Prostate gland (tissue), 2 donors: Measurements from ENCODE around the gene XRRA1. TPM values are rescaled to one million over a fixed set of nuclear protein-coding genes. Genes with fewer than 3 reads are reported as not detected.

Source experiments
- DNase-seq: peaks from one replicate; pipeline ENCODE4 v3.0.0-alpha.2; 2019; ENCODE audit warnings: low spot score
- H3K27ac ChIP-seq, 2 donors: fragments of 200-600 bp; sonication (generic); 2 replicates each; pipeline ENCODE4 v1.5.1; 2017 to 2019
- H3K27me3 ChIP-seq: fragments of 200-600 bp; sonication (generic); replicated peaks from 2 replicates; pipeline ENCODE4 v1.5.1; 2019; ENCODE audit not compliant: insufficient read depth
- H3K36me3 ChIP-seq, 2 donors: fragments of 200-600 bp; sonication (generic); 1 replicate in 1 of 2; 2 replicates in 1 of 2; pipeline versions ENCODE4 v1.5.1 to v1.8.1; 2017 to 2019
- H3K4me1 ChIP-seq: fragments of 200-600 bp; sonication (generic); replicated peaks from 2 replicates; pipeline ENCODE4 v1.5.1; 2019
- H3K4me3 ChIP-seq, 2 donors: fragments of 200-600 bp; sonication (generic); 2 replicates each; pipeline ENCODE4 v1.5.1; 2017 to 2019
- H3K9me3 ChIP-seq: fragments of 200-600 bp; sonication (generic); 2 replicates; pipeline ENCODE4 v1.5.1; 2017
- POLR2A ChIP-seq: fragments of 450-650 bp; IDR thresholded peaks from one replicate; pipeline ENCODE4 v1.6.1; 2016; ENCODE audit warnings: antibody characterized with exemption, mild to moderate bottlenecking
- POLR2AphosphoS5 ChIP-seq: sonication (generic); formaldehyde crosslinking; IDR thresholded peaks from one replicate; pipeline ENCODE4 v1.6.1; 2017; ENCODE audit warnings: antibody characterized with exemption
- whole genome bisulfite sequencing: methylation state at CpG from one replicate; pipeline ENCODE4 v1.1.5; 2018; 5-methylcytosine and 5-hydroxymethylcytosine counted together
- intact Hi-C: fragments of 100-400 bp; cut with DNase I; formaldehyde crosslinking; loops from one replicate; pipeline ENCODE4 v1.14.2; 2022
- total RNA-seq, 2 donors: library from RNA; depleted of rRNA; stranded (reverse); fragments of >200 nt; gene quantifications; one replicate each; pipeline ENCODE4 v1.1.0, GENCODE V29; 2016
- TF ChIP-seq, protein P1 (sequence below), 4 experiments: fragments of 200-600 bp in 2 of 4; fragments of 450-650 bp in 2 of 4; sonication (generic) in 2 of 4; IDR thresholded peaks; 1 replicate in 3 of 4; 2 replicates in 1 of 4; pipeline ENCODE4 v1.5.1; 2016 to 2019; ENCODE audit warnings: antibody characterized with exemption in 4 of 4, mild to moderate bottlenecking in 2 of 4, moderate library complexity in 2 of 4

The XRRA1 gene
- total RNA-seq, 2 donors from 2014 or later, result 16.2 to 52.1 TPM

DNA sequence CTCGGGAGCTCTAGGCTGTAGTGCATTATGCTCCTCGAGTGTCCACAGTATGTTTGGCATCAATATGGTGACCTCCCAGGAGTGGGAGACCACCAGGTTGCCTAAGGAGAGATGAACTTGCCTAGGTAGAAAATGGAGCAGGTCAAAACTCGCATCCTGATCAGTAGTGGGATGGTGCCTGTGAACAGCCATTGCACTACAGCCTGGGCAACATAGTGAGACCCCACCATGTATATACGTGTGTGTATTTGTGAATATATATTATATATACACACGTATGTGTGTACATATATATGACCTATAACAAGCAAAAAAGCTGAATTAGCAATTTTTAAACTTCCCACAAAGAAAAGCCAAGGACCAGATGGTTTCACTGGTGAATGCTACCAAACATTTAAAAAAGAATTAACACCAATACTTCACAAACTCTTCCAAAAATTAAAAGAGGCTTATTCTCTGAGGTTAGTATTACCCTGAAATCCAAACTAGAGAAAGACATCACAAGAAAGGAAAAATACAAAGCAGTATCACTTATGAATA, 102.8 kb downstream of the XRRA1 start:
- intact Hi-C loops, result no loop called here
- no peak overlapping the region for H3K4me3 ChIP-seq
- H3K9me3 ChIP-seq, result no peaks in the 10 kb centered on the region
- no peaks in the 10 kb centered on the region for H3K36me3 ChIP-seq
- H3K27ac ChIP-seq, result no peak overlapping the region
- DNase-seq, result no peak
- TF ChIP-seq, protein P1, sequence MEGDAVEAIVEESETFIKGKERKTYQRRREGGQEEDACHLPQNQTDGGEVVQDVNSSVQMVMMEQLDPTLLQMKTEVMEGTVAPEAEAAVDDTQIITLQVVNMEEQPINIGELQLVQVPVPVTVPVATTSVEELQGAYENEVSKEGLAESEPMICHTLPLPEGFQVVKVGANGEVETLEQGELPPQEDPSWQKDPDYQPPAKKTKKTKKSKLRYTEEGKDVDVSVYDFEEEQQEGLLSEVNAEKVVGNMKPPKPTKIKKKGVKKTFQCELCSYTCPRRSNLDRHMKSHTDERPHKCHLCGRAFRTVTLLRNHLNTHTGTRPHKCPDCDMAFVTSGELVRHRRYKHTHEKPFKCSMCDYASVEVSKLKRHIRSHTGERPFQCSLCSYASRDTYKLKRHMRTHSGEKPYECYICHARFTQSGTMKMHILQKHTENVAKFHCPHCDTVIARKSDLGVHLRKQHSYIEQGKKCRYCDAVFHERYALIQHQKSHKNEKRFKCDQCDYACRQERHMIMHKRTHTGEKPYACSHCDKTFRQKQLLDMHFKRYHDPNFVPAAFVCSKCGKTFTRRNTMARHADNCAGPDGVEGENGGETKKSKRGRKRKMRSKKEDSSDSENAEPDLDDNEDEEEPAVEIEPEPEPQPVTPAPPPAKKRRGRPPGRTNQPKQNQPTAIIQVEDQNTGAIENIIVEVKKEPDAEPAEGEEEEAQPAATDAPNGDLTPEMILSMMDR (IDR thresholded peaks at IDR 0.05), result no peak
- no peak for TF ChIP-seq POLR2A
- no peak for TF ChIP-seq POLR2AphosphoS5
- H3K27me3 ChIP-seq, result no peaks in the 10 kb centered on the region
- no peaks in the 10 kb centered on the region for H3K4me1 ChIP-seq
- 97% methylated on average over 5 of the region's 5 CpGs for WGBS

DNA sequence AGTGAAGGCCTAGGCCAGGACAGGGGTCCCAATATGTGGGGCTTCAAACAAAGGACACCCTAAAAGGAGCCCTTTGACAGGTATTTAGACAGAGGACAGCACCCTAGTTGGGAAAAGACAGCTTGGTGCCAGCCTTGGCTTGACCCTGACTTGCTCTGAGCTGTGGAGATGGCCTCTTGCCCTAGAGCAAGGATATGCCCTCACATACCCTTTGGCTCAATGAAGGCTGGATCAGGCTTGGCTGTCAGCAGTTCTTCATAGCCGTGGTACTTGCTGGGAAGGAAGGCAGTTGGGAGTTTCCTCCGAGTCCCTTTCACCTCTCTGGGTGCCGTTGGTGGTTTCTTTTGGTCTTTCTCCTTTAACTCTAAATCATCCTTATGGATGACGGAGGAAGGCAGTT, 104.0 kb downstream of the XRRA1 start:
- Histone ChIP-seq H3K27ac (no peak overlapping the region), H3K4me1 (no peaks in the 10 kb centered on the region), H3K27me3 (no peaks in the 10 kb centered on the region), H3K9me3 (no peaks in the 10 kb centered on the region), H3K36me3 (no peaks in the 10 kb centered on the region), H3K4me3 (no peak overlapping the region)
- 93% methylated on average over 4 of the region's 4 CpGs for WGBS
- no peak for TF ChIP-seq POLR2A
- no peak for TF ChIP-seq POLR2AphosphoS5
- TF ChIP-seq, protein P1 (IDR thresholded peaks at IDR 0.05), result no peak
- intact Hi-C loops, result no loop called here
- DNase-seq, result no peak

DNA sequence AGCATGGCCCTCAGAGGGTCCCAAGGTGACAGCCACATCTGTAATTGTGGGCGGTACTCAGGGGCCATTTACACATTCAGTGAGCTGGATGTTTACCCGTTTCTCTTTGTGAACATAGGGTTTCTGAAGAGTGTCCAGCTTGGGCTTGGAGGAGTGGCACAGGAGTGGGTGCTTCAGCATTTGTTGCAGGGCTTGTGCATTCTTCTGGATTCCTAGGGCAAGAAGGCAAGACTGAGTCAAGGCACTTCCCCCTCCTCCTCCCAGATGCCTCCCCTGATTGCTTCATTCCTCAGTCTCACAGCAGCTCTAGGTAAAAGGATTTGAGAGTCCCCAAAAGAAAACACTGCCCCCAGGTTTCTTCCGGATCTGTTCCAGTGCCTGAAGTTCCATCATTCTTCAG, 104.8 kb downstream of the XRRA1 start:
- Histone ChIP-seq H3K4me3 (no peak overlapping the region), H3K9me3 (no peaks in the 10 kb centered on the region), H3K27ac (no peak overlapping the region), H3K4me1 (no peaks in the 10 kb centered on the region), H3K36me3 (no peaks in the 10 kb centered on the region), H3K27me3 (no peaks in the 10 kb centered on the region)
- DNase-seq, result no peak
- intact Hi-C loops, result no loop called here
- 88% methylated on average over 3 of the region's 3 CpGs for WGBS
- no peak for TF ChIP-seq POLR2AphosphoS5
- no peak for TF ChIP-seq POLR2A
- TF ChIP-seq, protein P1 (IDR thresholded peaks at IDR 0.05), result no peak

DNA sequence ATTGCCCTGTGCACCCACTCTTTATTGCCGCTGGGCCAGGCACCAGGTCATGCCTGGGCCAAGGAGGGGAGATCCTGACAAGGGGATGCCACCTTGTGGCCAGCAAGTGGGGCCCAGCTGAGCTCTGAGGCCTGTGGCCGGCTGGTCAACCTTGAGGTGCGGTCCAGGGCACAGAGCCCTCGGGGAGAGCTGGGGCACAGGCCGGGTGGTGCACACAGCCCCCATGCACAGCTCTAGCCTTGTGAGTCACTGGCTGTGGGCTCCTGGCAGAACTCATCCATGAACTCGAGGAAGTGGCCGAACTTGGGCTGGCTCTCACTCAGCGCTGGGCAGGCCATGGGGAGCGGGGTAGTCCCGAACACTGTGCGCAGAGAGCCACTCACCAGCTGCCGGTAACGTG, 105.9 kb downstream of the XRRA1 start:
- H3K36me3 ChIP-seq, result no peaks in the 10 kb centered on the region
- TF ChIP-seq POLR2AphosphoS5 (no peak), POLR2A (no peak)
- TF ChIP-seq, protein P1 (IDR thresholded peaks at IDR 0.05), result no peak
- intact Hi-C loops, result no loop called here
- WGBS, result 94% methylated on average over 13 of the region's 13 CpGs
- H3K4me1 ChIP-seq, result no peaks in the 10 kb centered on the region
- H3K27me3 ChIP-seq, result no peaks in the 10 kb centered on the region
- no peak overlapping the region for H3K27ac ChIP-seq
- no peak for DNase-seq
- no peak overlapping the region for H3K4me3 ChIP-seq
- H3K9me3 ChIP-seq, result no peaks in the 10 kb centered on the region

DNA sequence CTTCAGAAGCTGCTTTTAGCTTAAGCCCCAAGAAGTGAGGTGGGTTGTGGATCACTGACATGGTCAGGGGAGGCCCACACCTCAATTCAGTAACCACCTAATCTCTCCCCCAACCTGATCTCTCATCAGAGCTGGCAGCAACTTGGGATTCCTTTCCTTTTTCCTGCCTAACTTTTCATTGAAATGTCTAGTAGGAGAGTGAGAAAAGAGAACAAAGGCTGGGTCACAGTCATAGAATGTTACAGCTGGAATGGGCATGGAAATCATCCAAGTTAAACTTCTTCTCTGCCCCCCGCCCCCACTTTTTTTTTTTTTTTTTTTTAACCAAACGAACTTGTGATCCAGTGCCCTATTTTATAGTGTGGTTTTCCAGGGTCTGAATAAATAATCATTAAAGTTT, 108.4 kb downstream of the XRRA1 start:
- DNase-seq, result no peak
- Histone ChIP-seq H3K27ac (no peak overlapping the region), H3K36me3 (no peaks in the 10 kb centered on the region), H3K9me3 (no peaks in the 10 kb centered on the region), H3K27me3 (no peaks in the 10 kb centered on the region), H3K4me1 (no peaks in the 10 kb centered on the region), H3K4me3 (no peak overlapping the region)
- no peak for TF ChIP-seq POLR2AphosphoS5
- TF ChIP-seq, protein P1 (IDR thresholded peaks at IDR 0.05), result no peak
- intact Hi-C loops, result no loop called here
- 39% methylated on average over 2 of the region's 2 CpGs for WGBS
